HepG2 (cell line): ENCODE data around the gene PSRC1. TPM values are rescaled to one million over a fixed set of nuclear protein-coding genes. Genes with fewer than 3 reads are reported as not detected.

Experiments used
- ATAC-seq: fragments of 200-7000 bp; cut with Tn5 transposase; 3 replicates; pipeline ENCODE4 v1.9.1; 2020; ENCODE audit warnings: mild to moderate bottlenecking, moderate library complexity
- BruUV-seq: library from RNA; stranded (reverse); fragments of 400-500 nt; replicated peaks from 2 replicates; lab custom pipeline; 2021; lab: Mats Ljungman, UMichigan
- CTCF ChIA-PET: fragments of 300-600 bp; formaldehyde crosslinking; extraction: SDS; loops from one replicate; lab custom pipeline; 2021; ENCODE audit warnings: low total read pairs, inconsistent platforms, low intra/inter-chr PET ratio; lab: Yijun Ruan, JAX
- POLR2A ChIA-PET: fragments of 350-600 bp; sonication (Branson Sonifier 250); formaldehyde crosslinking; loops from one replicate; lab custom pipeline; 2020; ENCODE audit warnings: antibody characterized with exemption, inconsistent platforms; lab: Yijun Ruan, JAX
- DNase-seq: peaks from one replicate; pipeline ENCODE4 v3.0.0-alpha.2; 2015; ENCODE audit warnings: low spot score
- FAIRE-seq: peaks from 3 replicates; lab custom pipeline; 2011; peaks lifted over from hg19 to GRCh38; lab: Jason Lieb, UNC
- H2AFZ ChIP-seq: one replicate; pipeline ENCODE4 v1.6.1; 2011; ENCODE audit warnings: low read length, inconsistent platforms
- H3K27ac ChIP-seq: fragments of 300-600 bp; 3 replicates; pipeline ENCODE4 v1.8.0; 2011; ENCODE audit warnings: mixed run types, mild to moderate bottlenecking, mixed read lengths, low read length, inconsistent platforms; ENCODE audit not compliant: insufficient read depth; ENCODE audit errors: extremely low read length
- H3K27me3 ChIP-seq, 2 experiments: fragments of 200-600 bp in 1 of 2; 2 replicates in 1 of 2; 3 replicates in 1 of 2; pipeline versions ENCODE4 v1.6.0 to v1.8.0; 2011; ENCODE audit warnings: low read length in 2 of 2, mild to moderate bottlenecking in 2 of 2, moderate library complexity in 2 of 2, inconsistent platforms in 1 of 2; ENCODE audit not compliant: insufficient read depth in 2 of 2, control insufficient read depth in 1 of 2
- H3K36me3 ChIP-seq, 2 experiments: fragments of 200-600 bp in 1 of 2; replicated peaks in 1 of 2; 2 replicates in 1 of 2; 3 replicates in 1 of 2; pipeline versions ENCODE4 v1.5.1 to v1.8.0; 2011; ENCODE audit warnings: low read length in 2 of 2, inconsistent platforms in 1 of 2; ENCODE audit not compliant: insufficient read depth in 2 of 2, control insufficient read depth in 1 of 2
- H3K4me1 ChIP-seq: 2 replicates; pipeline ENCODE4 v1.5.1; 2012; ENCODE audit warnings: low read length, inconsistent platforms; ENCODE audit not compliant: insufficient read depth
- H3K4me2 ChIP-seq: 2 replicates; pipeline ENCODE4 v1.6.0; 2011; ENCODE audit warnings: low read depth, low read length, inconsistent platforms
- H3K4me3 ChIP-seq, 3 experiments: fragments of 200-600 bp in 1 of 3; sonication (generic), shearing (Covaris generic) in 1 of 3; replicated peaks in 1 of 3; 2 replicates each; pipeline ENCODE4 v1.5.1; 2011 to 2016; ENCODE audit warnings: low read length in 3 of 3, inconsistent platforms in 2 of 3, low read depth in 2 of 3, mild to moderate bottlenecking in 2 of 3, control low read depth in 1 of 3, mixed read lengths in 1 of 3; ENCODE audit not compliant: insufficient read depth in 1 of 3
- H3K79me2 ChIP-seq: one replicate; pipeline ENCODE4 v1.6.1; 2011; ENCODE audit warnings: low read length, inconsistent platforms; ENCODE audit not compliant: insufficient read depth
- H3K9ac ChIP-seq: 2 replicates; pipeline ENCODE4 v1.6.0; 2011; ENCODE audit warnings: mild to moderate bottlenecking, low read depth, low read length, inconsistent platforms; ENCODE audit not compliant: insufficient read depth
- H3K9me3 ChIP-seq: 2 replicates; pipeline ENCODE4 v1.5.1; 2012; ENCODE audit warnings: mild to moderate bottlenecking, low read length
- H4K20me1 ChIP-seq: 2 replicates; pipeline ENCODE4 v1.6.0; 2011; ENCODE audit warnings: inconsistent platforms, mild to moderate bottlenecking, low read length, moderate library complexity; ENCODE audit not compliant: insufficient read depth
- KAT7 ChIP-seq: IDR thresholded peaks from 2 replicates; pipeline ENCODE4 v1.6.1; 2018; ENCODE audit warnings: borderline replicate concordance, missing compliant biosample characterization
- MAFF ChIP-seq: IDR thresholded peaks from 2 replicates; pipeline ENCODE4 v1.6.1; 2011; ENCODE audit warnings: low read depth, low read length, improper control_type of control experiment
- NFKB2 ChIP-seq: sonication (generic); formaldehyde crosslinking; IDR thresholded peaks from 2 replicates; pipeline ENCODE4 v1.4.0; 2020; ENCODE audit warnings: missing genetic modification reagents, borderline replicate concordance
- PCBP1 ChIP-seq: fragments of 200-400 bp; formaldehyde crosslinking; IDR thresholded peaks from 2 replicates; pipeline ENCODE4 v1.6.1; 2017; ENCODE audit warnings: mild to moderate bottlenecking, low read depth, low read length, borderline replicate concordance
- PPARG ChIP-seq: conservative IDR thresholded peaks from 2 replicates; pipeline ENCODE4 v1.6.1; 2016; ENCODE audit warnings: missing biosample characterization, missing genetic modification reagents
- SMC3 ChIP-seq: IDR thresholded peaks from 2 replicates; pipeline ENCODE4 v1.6.1; 2011; ENCODE audit warnings: low read length, improper control_type of control experiment
- SP1 ChIP-seq, 2 experiments: fragments of 450-650 bp in 1 of 2; sonication (generic) in 1 of 2; formaldehyde crosslinking in 1 of 2; IDR thresholded peaks; 2 replicates each; pipeline versions ENCODE4 v1.4.0 to v1.6.1; 2016 to 2020; ENCODE audit warnings: missing genetic modification reagents in 1 of 2
- TCF7 ChIP-seq: sonication (generic); IDR thresholded peaks from 2 replicates; pipeline ENCODE4 v1.6.1; 2016; ENCODE audit warnings: antibody characterized with exemption, low read depth
- ZNF101 ChIP-seq: sonication (generic); formaldehyde crosslinking; IDR thresholded peaks from 2 replicates; pipeline ENCODE4 v1.4.0; 2020; ENCODE audit warnings: mild to moderate bottlenecking, low read depth, missing genetic modification reagents, borderline replicate concordance
- ZNF317 ChIP-seq: sonication (generic); formaldehyde crosslinking; IDR thresholded peaks from 2 replicates; pipeline ENCODE4 v1.5.0; 2020; ENCODE audit warnings: mild to moderate bottlenecking, missing genetic modification reagents
- ZNF350 ChIP-seq: sonication (generic); formaldehyde crosslinking; IDR thresholded peaks from 2 replicates; pipeline ENCODE4 v1.4.0; 2020; ENCODE audit warnings: mild to moderate bottlenecking, low read depth, missing genetic modification reagents, borderline replicate concordance
- ZNF788 ChIP-seq: sonication (generic); formaldehyde crosslinking; IDR thresholded peaks from 2 replicates; pipeline ENCODE4 v1.5.0; 2020; ENCODE audit warnings: mild to moderate bottlenecking, missing genetic modification reagents, borderline replicate concordance
- ZSCAN20 ChIP-seq: sonication (generic); formaldehyde crosslinking; IDR thresholded peaks from 2 replicates; pipeline ENCODE4 v1.4.0; 2020; ENCODE audit warnings: missing genetic modification reagents, mild to moderate bottlenecking, borderline replicate concordance
- WGBS: methylation state at CpG from one replicate; pipeline ENCODE4 v1.1.6; 2017; ENCODE audit warnings: low lambda C conversion rate; 5-methylcytosine and 5-hydroxymethylcytosine counted together
- in situ Hi-C: cut with HindIII; loops from 2 replicates; pipeline ENCODE4 v1.10.0; 2017; ENCODE audit warnings: low pct_unique_long_range_greater_than_20kb; ENCODE audit not compliant: extremely low pct_ligation_motif_present
- intact Hi-C: fragments of 100-400 bp; cut with micrococcal nuclease; formaldehyde crosslinking; loops from one replicate; pipeline ENCODE4 v1.10.0; 2022; ENCODE audit not compliant: unreplicated experiment
- polyA plus RNA-seq, 8 experiments: library from polyadenylated mRNA; depleted of rRNA in 3 of 8; stranded (reverse) in 7 of 8; unstranded in 1 of 8; fragments of >200 nt; fragmentation: Illumina TruSeq in 4 of 8; extraction: Trizol in 4 of 8; gene quantifications; 2 replicates each; pipeline versions ENCODE4 v1.2.1 to v1.2.3, GENCODE V29; 2011 to 2016; ENCODE audit warnings: low read depth in 4 of 8, missing spikeins in 1 of 8, mixed read lengths in 1 of 8; ENCODE audit not compliant: insufficient read depth in 1 of 8
- total RNA-seq, 5 experiments: library from RNA; depleted of rRNA; stranded (reverse); fragments of >200 nt; fragmentation: Illumina TruSeq; extraction: Trizol; gene quantifications; 2 replicates each; pipeline ENCODE4 v1.2.3, GENCODE V29; 2016; ENCODE audit warnings: low read depth in 1 of 5
- TF ChIP-seq, protein P1 (sequence below): sonication (generic); formaldehyde crosslinking; IDR thresholded peaks from 2 replicates; pipeline ENCODE4 v1.5.1; 2020; ENCODE audit warnings: mild to moderate bottlenecking, moderate library complexity, missing genetic modification reagents
- TF ChIP-seq, protein P2 (sequence below): IDR thresholded peaks from 2 replicates; pipeline ENCODE4 v1.6.1; 2018; ENCODE audit warnings: missing genetic modification reagents, mild to moderate bottlenecking, missing compliant biosample characterization
- TF ChIP-seq, protein P3 (sequence below): sonication (generic); formaldehyde crosslinking; IDR thresholded peaks from 2 replicates; pipeline ENCODE4 v1.4.0; 2020; ENCODE audit warnings: missing genetic modification reagents

Gene PSRC1
- total and polyA plus RNA-seq, 2 of the 13 experiments (the other 11 are each of a cell fraction or from before 2014, with no cell fraction given) = 28.6 to 30.3 TPM

DNA sequence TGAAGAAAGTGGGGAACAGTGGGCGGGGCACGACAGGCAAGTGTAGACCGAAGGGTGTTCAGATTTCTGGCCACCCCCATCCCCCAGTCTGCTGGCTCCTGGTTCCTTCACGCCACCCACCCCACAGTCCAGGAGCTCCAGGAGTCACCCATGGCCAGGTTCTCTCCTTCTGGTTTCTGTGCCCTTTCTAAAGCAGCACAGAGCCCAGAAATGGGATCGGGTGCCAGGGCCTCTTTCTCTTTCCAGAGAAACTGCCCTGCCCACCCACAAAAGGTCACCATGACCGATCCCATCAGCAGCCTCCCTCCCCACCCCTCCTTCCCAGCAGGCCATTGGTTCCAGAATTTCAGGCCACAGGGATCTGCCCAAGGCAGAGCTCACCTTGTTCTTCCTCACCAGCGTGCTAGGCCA, 36.8 kb downstream of the PSRC1 start:
- intact Hi-C loops (no loop called here), in situ Hi-C loops (no loop called here)
- Histone ChIP-seq H3K27me3 (peaks cover 4 to 32% of the 10 kb centered on the region in 2 experiments; a peak in 4 of 5 replicates), H3K4me3 (no peak overlapping the region), H3K9me3 (no peaks in the 10 kb centered on the region), H2AFZ (no peak overlapping the region), H3K4me2 (no peak overlapping the region), H4K20me1 (no peaks in the 10 kb centered on the region), H3K9ac (no peak overlapping the region), H3K36me3 (no peaks in the 10 kb centered on the region), H3K79me2 (no peaks in the 10 kb centered on the region), H3K27ac (no peak overlapping the region), H3K4me1 (peaks cover 37% of the 10 kb centered on the region)
- BruUV-seq = no TSS peak
- CTCF ChIA-PET = no interaction called here
- DNase-seq = no peak
- WGBS = 35% methylated on average over 7 of the region's 7 CpGs
- no peak for FAIRE-seq
- POLR2A ChIA-PET = interaction anchor here (0.7 kb wide), 1 partner anchor 543 kb away, joined by 3 read pairs; no protein-coding TSS in a partner anchor
- no peak for ATAC-seq
- TF ChIP-seq ZNF101 (CRISPR knock-in tag) = no peak
- no peak for TF ChIP-seq NFKB2
- no peak for TF ChIP-seq TCF7
- TF ChIP-seq PCBP1 = no peak
- TF ChIP-seq, protein P1, sequence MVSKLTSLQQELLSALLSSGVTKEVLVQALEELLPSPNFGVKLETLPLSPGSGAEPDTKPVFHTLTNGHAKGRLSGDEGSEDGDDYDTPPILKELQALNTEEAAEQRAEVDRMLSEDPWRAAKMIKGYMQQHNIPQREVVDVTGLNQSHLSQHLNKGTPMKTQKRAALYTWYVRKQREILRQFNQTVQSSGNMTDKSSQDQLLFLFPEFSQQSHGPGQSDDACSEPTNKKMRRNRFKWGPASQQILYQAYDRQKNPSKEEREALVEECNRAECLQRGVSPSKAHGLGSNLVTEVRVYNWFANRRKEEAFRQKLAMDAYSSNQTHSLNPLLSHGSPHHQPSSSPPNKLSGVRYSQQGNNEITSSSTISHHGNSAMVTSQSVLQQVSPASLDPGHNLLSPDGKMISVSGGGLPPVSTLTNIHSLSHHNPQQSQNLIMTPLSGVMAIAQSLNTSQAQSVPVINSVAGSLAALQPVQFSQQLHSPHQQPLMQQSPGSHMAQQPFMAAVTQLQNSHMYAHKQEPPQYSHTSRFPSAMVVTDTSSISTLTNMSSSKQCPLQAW (CRISPR knock-in tag) = no peak

DNA sequence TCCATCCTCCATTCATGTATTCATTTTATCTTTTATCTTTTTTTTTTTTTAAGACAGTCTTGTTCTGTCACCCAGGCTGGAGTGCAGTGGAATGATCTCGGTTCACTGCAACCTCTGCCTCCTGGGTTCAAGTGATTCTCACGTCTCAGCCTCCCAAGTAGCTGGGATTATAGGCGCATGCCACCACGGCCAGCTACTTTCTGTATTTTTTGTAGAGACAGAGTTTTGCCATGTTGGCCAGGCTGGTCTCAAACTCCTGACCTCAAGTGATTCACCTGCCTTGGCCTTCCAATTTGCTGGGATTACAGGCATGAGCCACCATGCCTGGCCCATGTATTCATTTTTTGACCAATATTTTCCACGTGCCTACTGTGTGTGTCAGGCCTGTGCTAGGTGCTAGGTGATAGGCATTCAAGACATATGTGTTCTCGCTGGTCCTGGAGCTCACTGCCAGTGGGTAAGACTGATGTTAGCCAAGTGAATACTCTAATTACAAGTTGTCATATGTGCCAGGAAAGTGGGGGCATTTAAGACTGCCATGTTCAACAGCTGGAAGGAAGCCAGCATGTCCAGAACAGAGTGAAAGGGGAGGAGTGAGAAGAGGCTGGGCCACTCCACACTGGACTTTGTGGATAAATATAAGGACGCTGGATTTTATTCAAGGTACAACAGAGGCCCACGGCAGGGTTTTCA, 38.9 kb downstream of the PSRC1 start:
- no TSS peak for BruUV-seq
- POLR2A ChIA-PET = interaction anchor here (1.0 kb wide), 1 partner anchor 10 kb away, joined by 3 read pairs; no protein-coding TSS in a partner anchor
- H3K79me2 ChIP-seq = no peaks in the 10 kb centered on the region
- H3K9ac ChIP-seq = no peak overlapping the region
- intact Hi-C loops (no loop called here), in situ Hi-C loops (no loop called here)
- H3K27ac ChIP-seq = no peak overlapping the region
- peaks cover 0 to 2% of the 10 kb centered on the region in 2 experiments; a peak in 1 of 5 replicates for H3K36me3 ChIP-seq
- CTCF ChIA-PET = no interaction called here
- DNase-seq (no peak), FAIRE-seq (no peak), ATAC-seq (no peak)
- 34% methylated on average over 8 of the region's 8 CpGs for WGBS
- H3K4me3 ChIP-seq = no peak overlapping the region
- H3K27me3 ChIP-seq = peaks cover 4 to 32% of the 10 kb centered on the region in 2 experiments; a peak in 4 of 5 replicates
- H3K4me1 ChIP-seq = peaks cover 44% of the 10 kb centered on the region
- H4K20me1 ChIP-seq = no peaks in the 10 kb centered on the region; the same call in 1 of the 2 replicates
- H3K4me2 ChIP-seq = no peak overlapping the region
- no peak overlapping the region for H2AFZ ChIP-seq
- no peaks in the 10 kb centered on the region for H3K9me3 ChIP-seq
- no peak for TF ChIP-seq ZNF350
- TF ChIP-seq, protein P2, sequence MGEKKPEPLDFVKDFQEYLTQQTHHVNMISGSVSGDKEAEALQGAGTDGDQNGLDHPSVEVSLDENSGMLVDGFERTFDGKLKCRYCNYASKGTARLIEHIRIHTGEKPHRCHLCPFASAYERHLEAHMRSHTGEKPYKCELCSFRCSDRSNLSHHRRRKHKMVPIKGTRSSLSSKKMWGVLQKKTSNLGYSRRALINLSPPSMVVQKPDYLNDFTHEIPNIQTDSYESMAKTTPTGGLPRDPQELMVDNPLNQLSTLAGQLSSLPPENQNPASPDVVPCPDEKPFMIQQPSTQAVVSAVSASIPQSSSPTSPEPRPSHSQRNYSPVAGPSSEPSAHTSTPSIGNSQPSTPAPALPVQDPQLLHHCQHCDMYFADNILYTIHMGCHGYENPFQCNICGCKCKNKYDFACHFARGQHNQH = no peak
- TF ChIP-seq, protein P3, sequence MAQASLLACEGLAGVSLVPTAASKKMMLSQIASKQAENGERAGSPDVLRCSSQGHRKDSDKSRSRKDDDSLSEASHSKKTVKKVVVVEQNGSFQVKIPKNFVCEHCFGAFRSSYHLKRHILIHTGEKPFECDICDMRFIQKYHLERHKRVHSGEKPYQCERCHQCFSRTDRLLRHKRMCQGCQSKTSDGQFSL (CRISPR knock-in tag) = no peak
- no peak for TF ChIP-seq ZNF788 (CRISPR knock-in tag)
- no peak for TF ChIP-seq ZNF317 (CRISPR knock-in tag)
- no peak for TF ChIP-seq PPARG (CRISPR knock-in tag)
- no peak for TF ChIP-seq SP1 (IDR thresholded peaks at IDR 0.05)
- TF ChIP-seq SP1 (CRISPR knock-in tag; IDR thresholded peaks at IDR 0.05) = no peak
- TF ChIP-seq MAFF = no peak
- TF ChIP-seq ZSCAN20 (CRISPR knock-in tag) = no peak
- no peak for TF ChIP-seq SMC3
- no peak for TF ChIP-seq KAT7 (CRISPR knock-in tag)
